ENCODE results near the gene CAMK1D.

Gene CAMK1D

DNA sequence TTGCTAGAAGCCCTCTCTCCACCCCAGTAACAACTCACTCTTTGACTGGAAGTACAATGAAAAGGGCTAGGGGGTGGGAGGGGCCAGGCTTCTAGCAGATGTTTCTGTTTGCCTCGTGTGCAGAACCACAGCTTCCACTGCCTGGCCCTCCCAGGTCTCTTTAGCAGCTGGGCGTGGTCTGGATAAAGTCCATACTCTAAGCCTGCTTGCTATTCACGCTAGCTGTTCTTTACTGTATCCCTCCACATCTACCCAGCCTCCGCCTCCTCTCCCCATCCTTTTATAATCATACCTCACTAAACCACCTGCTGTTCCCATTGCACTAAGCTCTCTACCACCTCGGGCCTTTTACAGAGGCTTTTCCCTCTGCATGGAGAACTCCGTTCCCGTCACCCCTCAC lies 288.8 kb downstream of the CAMK1D start:
- no peak for DNase-seq

DNA sequence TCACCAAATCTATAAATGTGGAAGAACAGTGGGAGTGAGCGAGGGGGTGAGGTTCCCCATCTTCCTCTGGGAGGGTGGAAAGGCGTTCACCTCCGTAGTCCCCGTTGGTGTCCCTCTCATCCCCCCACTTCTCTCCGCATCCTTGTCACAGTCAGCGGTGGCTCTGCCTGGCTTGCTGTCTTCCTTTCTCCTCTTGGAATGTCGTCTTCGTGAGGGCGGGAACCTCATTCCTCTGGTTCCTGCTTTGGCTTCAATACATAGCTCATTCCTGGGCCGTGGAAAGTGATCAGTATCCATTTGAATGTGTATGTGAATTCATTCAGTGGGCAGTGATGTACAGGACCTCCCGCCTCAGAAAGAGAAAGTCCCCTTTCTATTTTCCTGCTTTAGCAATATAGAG lies 289.4 kb downstream of the CAMK1D start:
- DNase-seq = no peak

DNA sequence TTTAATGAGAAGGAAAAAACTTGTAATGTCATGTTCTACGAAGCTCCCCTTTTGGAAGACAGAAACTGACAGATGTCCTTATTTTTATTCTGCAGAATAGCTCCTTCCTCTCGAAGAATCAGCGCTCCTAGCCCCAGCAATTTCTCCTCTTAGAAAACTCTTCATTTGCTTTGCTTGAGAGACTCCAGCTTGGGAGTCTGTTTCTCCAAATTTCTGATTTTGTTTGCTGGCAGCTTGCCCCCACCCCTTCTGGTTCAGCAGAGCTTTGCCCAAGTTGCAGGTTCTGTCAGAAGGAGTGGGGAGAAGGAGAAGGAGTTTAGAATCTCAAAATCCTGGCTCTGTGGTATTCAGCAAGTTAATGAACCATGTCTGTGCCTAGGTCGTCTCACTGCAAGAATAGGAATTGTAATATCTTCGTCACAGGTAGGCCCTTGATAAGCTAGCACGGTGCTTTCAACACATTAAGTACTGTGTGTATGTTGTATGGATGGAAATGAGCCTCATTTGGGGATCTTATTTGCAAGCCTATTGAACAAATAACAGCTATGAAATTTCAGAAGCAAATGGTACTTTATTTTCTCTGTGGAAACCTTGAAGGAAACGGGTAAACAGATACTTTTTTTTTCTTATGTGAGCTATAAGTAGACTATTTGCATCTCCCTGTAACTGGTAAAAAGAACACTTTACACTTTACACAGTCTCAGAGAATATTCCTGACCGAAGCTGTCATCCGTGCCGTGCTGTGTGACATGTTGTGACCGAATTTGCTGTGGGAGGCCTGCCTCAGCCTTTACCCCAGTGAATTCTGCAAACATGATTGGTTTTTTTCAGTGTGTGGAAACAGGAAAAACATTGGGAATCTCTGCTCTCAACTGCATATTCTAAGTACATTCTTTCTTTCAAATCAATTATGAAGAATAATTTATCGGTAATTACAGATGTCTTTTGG lies 290.9 kb downstream of the CAMK1D start:
- no peak for DNase-seq

DNA sequence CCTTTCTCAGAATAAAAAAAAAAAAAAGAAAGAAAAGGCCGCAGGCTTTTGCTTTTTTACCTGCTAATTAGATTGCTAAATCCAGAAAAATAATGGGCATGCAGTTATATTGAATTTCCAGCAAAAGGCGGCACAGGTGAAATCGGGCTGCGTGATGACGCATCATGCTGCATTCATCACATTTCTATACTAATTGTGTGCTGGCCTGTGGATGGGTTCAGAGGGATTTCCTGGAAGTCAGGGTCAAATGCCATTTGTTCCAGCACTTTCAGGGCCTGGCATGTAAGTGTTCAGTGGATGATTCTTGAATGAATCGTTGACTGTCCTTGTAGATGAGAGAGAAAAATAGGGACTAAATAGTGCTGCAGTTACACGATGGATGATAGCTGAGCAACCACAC lies 292.7 kb downstream of the CAMK1D start:
- DNase-seq = no peak

DNA sequence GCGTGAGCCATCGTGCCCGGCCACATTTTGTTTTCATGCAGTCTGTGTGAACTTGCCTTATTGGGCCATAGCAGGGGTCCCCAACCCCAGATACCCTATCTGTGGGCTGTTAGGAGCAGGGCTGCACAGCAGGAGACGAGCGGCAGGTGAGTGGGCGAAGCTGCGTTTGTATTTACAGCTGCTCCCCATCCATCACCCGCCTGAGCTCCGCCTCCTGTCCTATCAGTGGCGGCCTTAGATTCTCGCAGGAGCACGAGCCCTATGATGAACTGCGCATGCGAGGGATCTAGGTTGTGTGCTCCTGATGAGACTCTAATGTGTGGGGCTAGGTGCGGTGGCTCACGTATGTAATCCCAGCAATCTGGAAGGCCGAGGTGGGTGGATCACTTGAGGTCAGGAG lies 293.9 kb downstream of the CAMK1D start:
- no peak for DNase-seq

DNA sequence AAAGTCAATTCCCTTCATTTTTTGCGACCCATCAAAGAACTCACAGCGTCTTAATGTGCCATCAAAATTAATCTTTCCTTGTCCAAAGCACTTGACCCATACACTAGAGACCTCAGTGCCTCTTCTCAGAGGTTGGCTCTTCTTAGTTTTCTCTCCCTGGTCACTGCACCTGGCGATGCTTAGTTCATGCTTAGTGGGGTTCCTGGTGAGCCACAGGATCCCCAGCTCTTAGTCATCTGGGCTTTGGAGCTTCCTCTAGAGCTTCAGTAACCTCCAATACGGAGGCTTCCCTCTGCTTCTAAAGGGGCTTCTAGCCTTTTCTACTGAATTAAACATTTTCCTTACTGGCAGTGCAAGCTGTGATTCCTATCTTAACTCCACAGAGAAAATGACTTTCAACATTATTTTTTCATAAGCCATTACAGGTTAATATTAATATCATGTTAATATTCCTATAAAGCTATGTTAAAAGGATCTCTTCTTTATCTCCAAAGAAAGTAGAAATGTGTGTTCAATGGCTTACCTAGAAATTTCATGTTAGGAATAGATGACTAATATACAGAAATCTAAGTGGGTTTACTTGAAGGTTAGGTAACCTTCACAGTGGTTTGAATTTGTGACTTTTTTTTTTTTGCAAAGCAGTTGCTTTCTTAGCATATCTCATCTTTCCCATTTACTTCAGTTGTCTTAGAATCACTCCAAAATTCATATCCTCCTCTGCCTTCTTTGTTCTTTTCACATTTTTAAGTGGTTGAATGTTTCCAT lies 295.2 kb downstream of the CAMK1D start:
- DNase-seq = no peak

DNA sequence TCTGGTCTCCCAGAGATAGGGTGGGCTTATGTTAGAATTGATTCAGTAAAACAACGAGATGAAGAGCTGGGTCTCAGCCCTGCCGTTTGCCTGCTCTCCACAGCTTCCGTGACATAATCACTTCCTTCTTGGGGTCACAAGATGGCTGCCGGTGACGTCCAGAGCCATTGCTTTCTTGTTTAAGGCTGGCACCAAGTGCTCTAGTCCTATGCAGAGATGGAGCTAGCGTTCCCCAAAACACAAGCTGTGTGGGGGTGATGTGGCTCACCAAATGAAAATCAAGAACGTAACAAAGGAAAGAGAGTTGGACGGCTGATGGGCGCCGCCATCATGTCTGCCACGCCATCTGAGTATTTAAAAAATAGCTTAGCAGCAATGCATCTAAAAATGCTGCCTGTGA lies 296.1 kb downstream of the CAMK1D start:
- DNase-seq = no peak

DNA sequence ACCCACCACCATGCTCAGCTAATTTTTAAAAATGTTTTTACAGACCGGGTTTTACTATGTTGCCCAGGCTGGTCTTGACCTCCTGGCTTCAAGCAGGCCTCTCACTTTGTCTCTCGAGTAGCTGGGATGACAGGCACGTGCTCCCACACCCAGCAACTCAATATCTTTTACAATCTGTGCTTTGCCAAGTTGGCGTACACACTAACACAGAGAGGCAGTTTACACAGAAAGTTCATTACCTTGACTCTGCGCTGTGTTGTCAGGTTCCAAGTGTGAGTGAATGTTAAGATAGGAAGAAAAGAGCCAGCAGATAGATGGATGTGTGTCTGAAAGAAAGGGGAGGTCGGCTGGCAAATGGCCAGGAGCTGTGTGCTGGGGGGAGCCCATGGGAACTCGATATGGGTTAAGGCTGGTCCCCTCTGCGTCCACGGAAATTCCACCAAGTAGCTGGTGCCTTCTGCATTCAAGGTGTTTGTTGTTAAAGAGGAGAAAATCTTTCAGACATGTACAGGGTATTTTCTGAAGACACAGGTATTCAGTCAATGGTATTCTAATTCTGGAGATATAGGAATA lies 299.8 kb downstream of the CAMK1D start:
- DNase-seq = no peak

DNA sequence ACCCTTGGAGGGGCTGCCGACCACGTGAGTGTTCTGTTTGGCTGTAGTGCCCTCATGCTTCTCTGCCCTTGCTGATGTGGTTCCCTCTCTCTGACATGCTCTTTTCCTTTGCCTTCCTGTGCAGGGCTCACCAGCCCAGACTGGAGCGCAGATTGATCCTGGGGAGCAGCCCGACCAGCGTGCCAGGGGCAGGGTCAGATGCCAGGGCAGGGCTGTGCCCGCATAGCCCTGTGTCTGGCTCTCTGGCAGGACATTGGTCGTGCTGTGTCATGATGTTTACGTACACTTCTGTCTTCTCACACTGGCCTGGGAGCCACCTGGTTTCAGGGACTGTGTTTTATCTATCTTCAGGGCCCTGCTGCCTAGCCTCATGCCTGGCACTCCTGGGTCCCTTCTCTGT lies 300.8 kb downstream of the CAMK1D start:
- no peak for DNase-seq

DNA sequence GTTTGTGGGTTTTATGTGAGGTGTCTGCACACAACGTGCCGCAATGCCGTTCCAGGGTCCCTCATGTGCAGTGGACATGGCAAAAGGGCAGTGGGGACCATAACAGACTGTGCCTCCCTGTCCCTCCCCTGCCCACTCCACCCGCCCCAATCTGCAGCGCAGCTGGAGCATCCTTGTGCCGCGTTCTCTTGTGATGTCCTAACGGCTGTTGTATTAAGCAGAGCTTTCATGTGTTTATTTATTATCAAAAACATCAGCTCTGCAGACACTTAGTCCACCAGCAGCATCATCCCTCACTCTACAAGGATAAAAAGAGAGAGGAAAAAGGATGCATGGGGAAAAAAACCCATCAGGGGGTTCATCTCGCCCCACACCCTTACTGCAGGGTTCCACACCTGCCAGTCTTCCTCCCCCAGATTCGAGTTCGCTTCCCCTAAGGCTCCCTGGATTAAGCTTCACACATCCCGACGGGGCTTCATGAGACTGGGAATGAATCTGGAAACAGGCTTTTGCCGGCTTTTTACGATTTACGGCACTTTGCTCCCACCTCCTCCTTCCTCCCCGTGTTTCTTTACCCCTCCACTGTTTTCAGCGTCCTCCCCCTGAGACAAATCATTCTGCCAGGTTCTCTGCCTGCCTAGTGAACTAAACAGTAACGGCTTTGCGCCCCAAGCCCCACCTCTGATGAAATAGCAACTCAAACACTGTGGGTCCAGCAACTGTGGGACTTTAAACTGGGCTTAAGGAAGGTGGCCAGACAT lies 301.4 kb downstream of the CAMK1D start:
- no peak for DNase-seq

DNA sequence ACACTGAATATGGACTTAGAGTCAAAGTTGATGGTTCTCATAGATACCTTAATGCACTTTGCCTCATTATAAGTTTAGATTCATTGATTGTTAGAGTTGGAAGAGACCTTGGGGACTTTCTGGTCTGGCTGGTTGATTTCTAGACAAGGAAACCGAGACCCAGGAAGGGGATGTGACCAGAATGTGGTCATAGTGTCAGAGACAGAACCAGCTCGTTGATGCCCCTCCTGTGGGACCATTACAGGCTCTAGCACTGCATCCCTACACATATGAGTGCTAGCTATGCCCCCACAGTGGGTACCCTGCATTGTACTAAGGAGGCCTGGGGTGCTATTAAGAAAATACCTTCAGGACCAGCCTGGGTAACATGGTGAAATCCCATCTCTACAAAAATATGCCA lies 306.6 kb downstream of the CAMK1D start:
- no peak for DNase-seq

DNA sequence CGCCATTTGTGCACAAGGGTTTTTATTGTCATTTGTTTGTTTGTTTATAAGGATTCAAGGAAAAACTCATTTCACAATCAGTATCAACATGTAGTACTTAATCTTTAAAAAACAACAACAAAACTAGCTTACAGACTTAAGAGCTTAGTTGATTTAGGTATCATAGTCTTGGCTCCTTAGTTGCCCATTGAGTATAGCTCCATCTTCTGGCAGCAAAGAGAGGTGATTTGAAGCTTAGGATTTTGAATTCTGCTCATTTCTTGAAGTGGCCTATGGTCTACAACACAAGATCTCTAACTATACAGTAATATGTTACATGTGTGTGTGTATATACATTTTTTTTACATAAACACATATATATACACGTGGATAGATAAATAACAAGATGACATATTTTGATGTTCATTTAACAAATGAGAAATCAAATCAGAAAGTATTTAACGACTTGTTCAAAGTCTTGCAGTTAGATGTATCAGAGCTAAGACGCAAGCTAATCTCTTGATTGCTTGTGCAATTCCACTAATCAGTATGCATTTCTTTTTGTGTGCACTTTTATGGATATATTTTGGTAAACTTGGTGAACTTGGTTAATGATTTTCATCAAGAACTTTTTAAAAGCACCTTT lies 307.3 kb downstream of the CAMK1D start:
- no peak for DNase-seq

DNA sequence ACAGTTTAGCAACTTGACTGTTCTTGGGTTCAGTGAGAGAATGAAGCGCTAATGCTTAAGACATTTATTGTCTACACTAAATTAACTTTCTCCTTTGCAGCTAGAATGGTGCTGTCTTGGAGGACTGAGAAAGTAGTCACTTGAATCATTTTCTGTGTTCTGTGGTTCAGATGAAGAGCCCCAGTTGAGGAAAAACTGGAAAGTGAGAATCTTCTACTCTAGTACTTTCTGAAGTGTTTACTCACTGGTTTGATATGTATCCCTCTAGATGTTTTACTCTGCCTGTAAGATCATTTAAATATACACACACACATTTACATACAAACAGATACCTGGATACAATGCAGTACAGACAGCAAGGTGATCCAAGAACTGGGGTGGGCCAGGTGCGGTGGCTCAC lies 308.1 kb downstream of the CAMK1D start:
- no peak for DNase-seq

DNA sequence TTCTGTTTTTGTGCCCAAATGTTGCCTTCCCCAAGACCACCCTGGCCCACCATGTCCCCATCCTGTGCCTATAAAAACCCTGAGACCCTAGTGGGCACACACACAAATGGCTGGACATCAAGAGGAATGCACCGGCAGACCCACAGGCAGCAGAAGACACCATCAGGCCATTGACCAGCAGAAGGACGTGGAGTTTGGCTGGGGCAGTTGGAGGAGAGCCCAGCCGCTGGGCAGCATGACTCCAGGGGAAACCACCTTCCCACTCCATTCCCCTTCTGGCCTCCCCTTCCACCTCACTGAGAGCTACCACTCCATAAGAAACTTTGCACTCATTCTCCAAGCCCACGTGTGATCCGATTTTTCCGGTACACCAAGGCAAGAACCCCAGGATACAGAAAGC lies 309.2 kb downstream of the CAMK1D start:
- DNase-seq = no peak

DNA sequence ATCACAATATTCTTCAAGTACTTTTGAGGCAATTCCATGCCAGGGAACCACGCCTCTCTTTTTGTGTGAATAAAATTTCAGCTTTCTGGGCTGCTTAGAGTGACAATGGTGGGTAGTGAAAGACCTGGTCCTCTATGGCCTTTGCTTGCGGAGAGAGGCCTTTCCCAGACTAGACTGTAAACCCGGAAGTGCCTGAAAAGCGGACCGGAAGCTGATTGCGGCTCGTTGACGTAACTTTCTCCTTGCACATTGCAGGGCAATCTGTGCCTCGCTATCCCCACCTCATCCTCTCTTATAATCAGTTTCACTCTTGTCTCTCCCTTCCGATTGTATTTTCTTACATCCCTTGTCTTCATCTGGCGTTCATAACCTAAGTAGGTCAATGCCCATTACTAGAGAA lies 310.4 kb downstream of the CAMK1D start:
- no peak for DNase-seq

DNA sequence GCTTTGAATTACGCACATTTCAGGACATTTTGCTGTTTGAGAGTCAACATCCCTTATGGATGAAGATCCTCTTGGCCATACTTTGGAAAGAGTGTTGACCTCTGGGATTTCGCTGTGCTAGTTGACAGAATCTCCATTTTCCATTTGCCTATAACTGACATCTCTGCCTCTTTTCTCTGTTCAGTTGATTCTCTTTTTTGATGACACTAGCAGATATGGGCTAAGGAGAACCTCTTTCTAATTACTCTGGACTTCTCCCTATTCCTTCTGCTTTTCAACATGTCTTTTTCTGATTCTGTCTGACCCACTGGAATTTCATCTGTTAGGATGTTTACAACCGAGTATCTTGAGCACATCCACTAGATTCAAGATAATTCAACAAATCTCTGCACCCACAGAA lies 311.5 kb downstream of the CAMK1D start:
- DNase-seq = no peak

DNA sequence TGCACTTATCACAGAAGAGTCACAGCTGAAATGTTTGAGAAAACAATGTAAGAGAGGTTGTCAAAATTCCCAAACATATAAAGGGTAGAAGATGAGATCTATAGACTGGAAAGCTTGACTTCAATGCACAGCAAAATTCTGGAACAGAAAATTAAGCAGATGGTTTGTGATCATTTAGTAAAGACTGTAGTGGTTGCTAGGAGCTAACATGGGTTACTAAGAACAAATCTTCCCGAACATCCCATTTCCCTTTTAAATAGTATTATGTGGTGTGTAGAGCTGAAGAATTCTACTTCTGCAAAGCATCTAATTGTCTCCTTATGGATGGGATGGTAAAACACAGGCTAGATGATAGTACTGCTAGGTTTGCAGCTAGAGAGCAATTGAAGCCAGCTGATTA lies 312.3 kb downstream of the CAMK1D start:
- DNase-seq = no peak

DNA sequence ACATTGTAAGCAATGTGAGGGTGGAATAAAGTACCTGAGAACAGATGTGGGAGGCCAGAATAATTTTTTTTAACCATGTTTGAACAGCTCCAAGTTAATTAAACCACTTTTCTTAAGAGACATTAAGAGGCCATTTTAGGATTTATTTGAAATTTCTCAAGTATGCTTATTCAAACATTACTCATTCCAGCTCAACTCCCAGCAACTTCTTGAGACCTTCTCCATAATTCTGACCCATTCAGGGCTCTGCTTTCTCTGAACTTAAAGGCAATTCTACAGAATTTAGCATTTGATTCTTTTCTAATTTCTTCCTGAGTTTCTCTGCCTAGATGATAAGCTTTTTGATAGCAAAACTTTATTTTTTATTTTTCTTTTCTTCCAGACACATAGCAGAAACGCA lies 314.5 kb downstream of the CAMK1D start:
- no peak for DNase-seq

DNA sequence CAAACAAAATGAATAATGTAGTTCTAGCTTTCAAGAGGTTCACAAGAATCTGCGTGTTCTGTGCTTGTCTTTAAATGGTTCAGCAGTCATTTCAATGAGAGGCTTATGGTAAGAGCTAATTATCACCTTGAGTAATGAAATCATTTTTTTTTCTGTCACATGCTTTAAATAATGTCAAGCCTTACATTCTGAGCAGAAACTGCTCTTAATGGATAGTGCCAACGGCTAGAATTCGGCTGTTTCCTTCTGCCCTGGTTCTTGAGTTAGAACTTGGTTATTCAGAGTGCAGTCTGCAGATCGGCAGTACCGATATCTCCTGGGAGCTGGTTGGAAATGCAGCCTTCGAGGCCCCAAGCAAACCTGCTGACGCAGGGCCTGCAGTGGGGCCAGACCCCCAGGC lies 316.2 kb downstream of the CAMK1D start:
- DNase-seq = no peak

DNA sequence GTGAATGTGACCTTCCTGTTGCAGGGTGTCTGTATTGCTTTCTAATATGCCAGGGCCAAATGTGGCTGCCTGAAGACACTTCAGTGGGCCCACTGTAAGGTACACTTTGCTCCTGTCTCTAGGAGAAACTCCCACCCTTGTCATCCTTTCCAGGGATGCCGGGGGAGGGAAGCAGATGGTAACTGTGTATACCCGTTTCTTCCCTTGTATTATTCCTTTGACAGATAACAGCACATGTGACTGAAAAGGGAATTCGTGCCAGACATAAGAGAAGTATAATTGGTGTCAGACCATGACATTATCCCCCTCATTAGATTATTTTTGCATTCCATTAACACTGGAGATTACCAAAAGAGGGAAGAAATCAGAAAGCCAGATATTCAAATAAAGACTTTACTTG lies 317.7 kb downstream of the CAMK1D start:
- no peak for DNase-seq

DNA sequence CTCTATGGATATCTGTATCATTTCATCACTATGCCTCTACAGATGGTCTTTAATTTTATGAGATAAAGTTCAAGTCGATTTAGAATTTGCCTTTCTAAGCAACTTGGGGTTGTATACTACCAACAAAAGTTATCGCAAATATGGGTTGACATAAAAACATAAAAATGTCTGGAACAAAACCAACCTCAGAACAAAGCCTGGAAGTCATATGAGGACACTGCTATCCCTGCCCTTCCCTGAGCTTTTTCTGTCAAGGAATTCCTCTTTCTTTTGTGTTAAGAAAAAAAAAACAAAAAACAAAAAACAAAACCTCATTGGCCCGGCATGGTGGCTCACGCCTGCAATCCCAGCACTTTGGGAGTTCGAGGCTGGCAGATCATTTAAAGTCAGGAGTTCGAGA lies 319.3 kb downstream of the CAMK1D start:
- no peak for DNase-seq

DNA sequence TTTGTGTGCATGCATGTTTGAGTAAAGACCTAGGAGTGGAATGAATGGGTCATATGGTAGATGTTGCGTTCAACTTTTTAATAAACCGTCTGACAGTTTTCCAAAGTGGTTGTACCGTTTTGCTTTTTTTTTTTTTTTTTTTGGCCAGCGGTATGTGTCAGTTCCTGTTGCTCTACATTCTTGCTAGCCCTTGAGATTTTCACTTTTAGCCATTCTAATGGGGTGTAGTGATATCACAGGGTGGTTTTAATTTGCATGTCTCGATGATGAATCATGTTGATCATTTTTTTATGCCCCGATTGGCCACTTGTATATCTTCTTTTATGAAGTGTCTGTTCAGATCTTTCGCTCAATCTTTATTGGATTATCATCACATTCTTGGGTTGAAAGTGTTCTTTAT lies 320.7 kb downstream of the CAMK1D start:
- DNase-seq = no peak

DNA sequence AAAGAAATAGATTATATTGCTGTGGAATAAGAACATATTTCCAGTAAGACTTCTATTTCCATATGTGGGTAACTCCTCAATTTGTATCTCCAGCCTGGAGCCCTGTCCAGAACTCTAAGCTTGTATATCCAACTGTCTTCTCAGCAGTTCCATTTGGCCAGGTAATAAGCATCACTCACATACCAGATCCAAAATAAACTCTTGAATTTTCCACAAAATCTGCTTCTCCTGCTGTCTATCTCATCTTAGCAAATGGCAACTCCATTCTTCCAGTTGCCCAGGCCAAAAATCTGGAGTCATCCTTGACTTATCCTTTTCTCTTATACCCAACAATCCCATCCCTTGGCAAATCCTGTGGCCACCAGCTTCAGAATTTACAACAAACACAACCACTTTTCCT lies 325.8 kb downstream of the CAMK1D start:
- no peak for DNase-seq

Data from stimulated activated naive CD4-positive, alpha-beta T cell treated with Interleukin-2 at 50 U/mL for 16 hours (primary cell).